GM10847 (cell line): ENCODE results near the gene KCNH5.

Experiments used
- POLR2A ChIP-seq: IDR thresholded peaks from 2 replicates; pipeline ENCODE4 v1.6.1; 2011; ENCODE audit not compliant: insufficient read length; ENCODE audit errors: extremely low read depth

KCNH5 gene

DNA sequence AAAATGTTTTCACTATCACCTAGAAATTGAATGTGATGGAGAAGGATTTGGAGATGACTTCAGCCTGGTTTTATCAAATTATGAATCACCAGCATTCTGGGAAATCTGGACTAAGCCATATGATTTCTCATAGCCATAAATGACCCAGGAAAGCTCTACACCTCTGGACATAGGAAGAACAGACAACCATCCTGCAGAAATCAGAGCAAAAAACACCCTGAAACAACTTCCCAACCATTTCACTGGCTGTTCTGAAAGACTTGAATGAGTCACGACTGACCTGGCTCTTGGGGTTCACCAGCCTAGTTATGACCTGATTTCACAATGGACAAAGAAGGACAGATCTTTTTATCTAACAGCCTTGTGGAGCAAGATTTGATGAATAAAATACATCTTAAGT is 123.8 kb downstream of the KCNH5 start:
- TF ChIP-seq POLR2A, result no peak

GRCh38 chr14:62916551-62916950 is 128.7 kb downstream of the KCNH5 start:
- no peak for TF ChIP-seq POLR2A

- no peak for TF ChIP-seq POLR2A
These were observed 130.4 kb downstream of the KCNH5 start for GRCh38 chr14:62914873-62915272.

DNA sequence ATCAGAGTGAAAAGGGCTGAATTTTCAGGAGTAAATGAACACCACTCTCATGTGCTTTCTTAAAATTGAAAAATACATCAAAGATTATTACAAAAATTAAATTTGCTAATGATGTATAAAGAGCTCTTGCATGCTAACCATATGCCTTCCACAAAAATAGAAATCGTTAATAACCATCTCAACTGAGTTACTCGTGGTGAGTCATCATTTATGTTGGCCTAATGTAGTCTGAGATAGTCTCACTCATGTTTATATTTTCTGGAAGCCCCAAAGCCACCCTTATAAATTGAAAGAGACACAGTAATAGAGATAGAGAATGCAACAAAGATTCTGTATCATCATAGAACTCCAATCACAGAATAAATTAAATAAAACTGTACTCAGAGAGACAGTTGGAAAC is 131.2 kb downstream of the KCNH5 start:
- no peak for TF ChIP-seq POLR2A

DNA sequence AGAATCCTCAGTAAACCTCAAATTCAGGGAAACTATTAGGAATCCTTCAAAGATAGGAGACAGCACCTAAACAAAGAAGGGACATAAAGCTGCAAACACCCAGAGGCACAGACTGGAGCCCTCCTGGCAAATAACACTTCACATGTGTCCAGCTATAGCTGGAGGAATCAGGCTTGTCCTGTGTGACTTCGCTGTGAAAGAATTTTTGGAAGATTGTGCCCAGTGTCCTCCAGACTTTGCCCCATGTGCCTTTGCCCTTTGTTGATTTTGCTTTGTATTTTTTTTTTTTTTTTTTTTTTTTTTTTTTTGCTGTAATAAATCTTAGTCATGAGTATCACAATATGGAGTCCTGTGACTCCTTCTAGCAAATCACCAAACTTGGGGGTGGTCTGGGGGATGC is 136.8 kb downstream of the KCNH5 start:
- no peak for TF ChIP-seq POLR2A

DNA sequence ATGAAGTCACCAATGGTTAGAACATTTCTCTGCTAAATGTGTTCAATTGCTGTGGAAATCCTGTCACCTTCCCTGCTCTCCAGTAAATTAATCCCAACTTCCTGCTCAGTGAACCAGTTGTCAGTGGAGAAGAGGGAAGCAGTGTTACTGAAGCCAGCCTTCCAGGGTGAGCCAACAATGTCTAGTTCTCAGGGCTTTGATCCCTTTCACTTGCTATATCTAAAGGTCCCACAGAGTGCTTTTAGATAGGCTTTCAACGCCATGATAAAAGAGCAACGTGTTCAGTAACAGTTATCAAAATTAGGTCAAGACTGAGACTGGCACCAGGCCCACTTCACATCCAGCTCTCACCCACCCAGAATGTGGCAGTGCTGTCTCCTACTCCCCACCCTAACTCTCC is 139.7 kb downstream of the KCNH5 start:
- no peak for TF ChIP-seq POLR2A

- TF ChIP-seq POLR2A, result no peak
These were observed 147.5 kb downstream of the KCNH5 start for GRCh38 chr14:62897771-62898170.

- no peak for TF ChIP-seq POLR2A
These were observed 148.3 kb downstream of the KCNH5 start for GRCh38 chr14:62896932-62897456.

DNA sequence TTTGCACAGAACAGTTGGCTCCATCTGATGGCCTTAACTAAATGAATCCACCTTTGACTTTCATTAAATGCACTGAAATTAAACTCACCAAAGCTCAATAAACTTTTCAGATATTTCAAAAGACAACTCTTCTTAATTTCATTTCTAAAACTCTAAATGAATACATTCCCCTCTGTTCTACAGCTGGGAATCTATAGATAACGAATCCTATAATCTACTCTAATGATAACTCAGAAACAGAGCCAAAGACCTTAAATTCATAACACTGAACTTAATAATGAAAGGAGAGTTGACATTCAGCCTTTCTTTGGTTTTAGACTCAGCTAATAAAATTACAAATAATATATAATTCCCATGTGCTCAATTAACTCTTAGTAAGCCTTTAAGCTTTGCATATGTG is 150.5 kb downstream of the KCNH5 start:
- TF ChIP-seq POLR2A, result no peak

- TF ChIP-seq POLR2A, result no peak
These were observed 155.9 kb downstream of the KCNH5 start for GRCh38 chr14:62889364-62889763.

GRCh38 chr14:62886461-62886860 is 158.8 kb downstream of the KCNH5 start:
- TF ChIP-seq POLR2A, result no peak

GRCh38 chr14:62885451-62885850 is 159.8 kb downstream of the KCNH5 start:
- no peak for TF ChIP-seq POLR2A

DNA sequence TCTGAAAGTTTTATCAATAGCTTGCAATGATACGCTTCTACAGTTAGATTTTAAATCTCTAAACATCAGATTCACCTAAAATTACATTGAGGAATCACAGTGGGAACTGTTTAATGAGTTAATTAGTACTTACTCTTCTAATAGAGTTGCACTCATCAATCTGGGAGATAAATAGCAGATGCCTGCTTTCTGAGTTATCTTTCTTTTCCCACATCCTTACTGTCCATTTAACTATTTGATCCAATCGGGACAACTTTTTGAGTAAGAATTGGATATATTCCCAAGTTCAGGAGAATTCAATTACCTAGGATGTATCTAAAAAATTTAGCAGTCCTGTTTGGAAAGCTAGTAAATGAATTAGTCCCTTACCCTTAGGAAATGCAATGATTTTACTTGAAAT is 162.3 kb downstream of the KCNH5 start:
- TF ChIP-seq POLR2A, result no peak

DNA sequence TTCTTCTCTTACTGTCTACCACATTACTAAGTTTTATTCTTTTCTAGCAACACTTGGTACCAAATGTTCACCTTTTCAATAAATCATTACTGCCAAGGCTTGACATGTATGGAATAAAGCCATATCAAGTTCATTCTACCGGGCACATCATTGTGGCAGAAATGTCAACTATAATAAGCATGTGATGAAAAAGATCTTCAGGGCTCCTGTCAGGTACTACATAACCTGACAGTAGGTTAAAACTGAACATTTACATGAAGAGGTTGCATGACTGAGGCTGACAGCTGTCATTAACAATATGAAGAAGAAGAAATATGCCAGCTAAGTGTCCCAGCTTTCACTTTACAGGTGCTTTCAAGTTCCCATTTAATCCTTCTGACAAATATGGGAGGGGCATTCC is 178.9 kb downstream of the KCNH5 start:
- no peak for TF ChIP-seq POLR2A

DNA sequence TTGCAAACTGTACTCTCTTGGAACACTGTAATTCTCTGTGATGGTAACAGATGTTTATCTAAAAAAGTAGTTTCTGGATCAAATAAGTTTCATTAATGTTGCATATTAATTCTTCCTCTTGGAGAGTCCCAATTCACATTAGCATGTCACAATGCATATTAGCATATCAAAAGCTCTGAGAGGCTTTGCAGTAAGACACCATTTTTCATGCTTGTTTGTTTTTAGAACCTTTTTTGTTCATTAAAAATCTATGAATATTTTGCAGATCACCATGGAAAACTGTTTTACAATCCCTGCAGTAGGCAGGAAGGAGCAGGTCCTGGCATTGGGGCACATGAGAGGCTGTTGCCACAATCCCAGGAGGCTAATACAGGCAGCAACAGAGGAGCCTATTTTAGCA is 180.7 kb downstream of the KCNH5 start:
- TF ChIP-seq POLR2A, result no peak

GRCh38 chr14:62854951-62855350 is 190.3 kb downstream of the KCNH5 start:
- no peak for TF ChIP-seq POLR2A

DNA sequence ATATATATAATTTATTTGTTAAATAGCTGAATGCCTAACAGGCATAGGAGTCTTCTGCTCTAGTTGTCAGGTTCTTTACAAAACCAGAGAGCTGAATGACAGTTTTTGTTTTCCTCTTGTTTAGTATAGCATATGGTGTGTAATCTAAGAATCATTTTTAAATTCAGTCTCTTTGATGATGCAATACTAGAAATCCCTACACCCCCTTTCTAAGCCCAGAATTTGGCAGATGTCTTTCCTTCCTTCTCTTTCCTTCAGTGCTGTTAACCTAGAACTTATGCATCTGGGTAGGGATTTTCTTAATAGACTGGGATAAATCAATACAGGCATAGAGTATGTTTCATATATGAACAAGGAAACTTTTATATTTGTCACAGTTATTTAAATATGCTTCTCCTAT is 198.1 kb downstream of the KCNH5 start:
- TF ChIP-seq POLR2A, result no peak

- no peak for TF ChIP-seq POLR2A
These were observed 200.7 kb downstream of the KCNH5 start for GRCh38 chr14:62844546-62844945.

DNA sequence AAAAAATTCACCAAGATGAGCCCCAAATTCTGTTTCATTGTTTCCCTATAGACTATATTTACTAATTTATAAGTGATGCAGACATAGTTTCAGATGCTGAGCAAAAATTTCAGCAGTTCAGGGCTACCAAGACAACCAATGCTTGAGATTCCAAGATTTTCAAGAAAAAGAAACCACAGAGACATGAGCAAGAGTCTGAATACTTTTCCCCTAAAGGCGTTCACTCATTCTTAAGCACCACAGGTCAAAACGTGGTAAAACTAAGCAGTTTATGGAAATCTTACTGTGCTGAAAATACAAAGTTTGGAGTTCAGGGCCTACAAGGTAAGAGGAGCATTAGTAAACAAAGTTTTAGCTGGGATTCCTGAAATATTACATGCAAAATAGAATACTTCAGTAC is 221.2 kb downstream of the KCNH5 start:
- TF ChIP-seq POLR2A, result no peak

- no peak for TF ChIP-seq POLR2A
These were observed 225.3 kb downstream of the KCNH5 start for GRCh38 chr14:62819931-62820330.
